ENCODE measurements around the gene CAPN3. TPM values are rescaled to one million over a fixed set of nuclear protein-coding genes. Genes with fewer than 3 reads are reported as not detected.

The CAPN3 gene
- total RNA-seq, 2 experiments from 2014 or later, result 1.5 to 1.6 TPM

DNA sequence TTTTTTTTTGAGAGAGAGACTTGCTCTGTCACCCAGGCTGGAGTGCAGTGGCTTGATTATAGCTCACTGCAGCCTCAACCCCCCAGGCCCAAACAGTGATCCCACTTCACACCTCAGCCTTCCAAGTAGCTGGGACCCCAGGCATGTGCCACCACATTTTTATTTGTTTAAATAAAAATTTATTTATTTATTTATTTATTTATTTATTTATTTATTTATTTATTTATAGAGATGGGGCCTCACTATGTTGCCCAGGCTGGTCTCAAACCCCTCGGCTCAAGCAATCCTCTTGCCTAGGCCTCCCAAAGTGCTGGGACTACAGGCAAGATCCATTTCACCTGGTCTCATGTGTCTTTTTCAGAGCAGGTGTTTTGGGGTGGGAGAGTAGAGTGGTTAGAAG is 15.5 kb downstream of the CAPN3 start:
- Histone ChIP-seq H3K4me2 (ENCODE audit: low read length) (no peak overlapping the region), H3K4me1 (ENCODE audit: insufficient read depth, low read length, poor library complexity, severe bottlenecking) (peaks cover 12% of the 10 kb centered on the region), H3K4me3 (ENCODE audit: low read depth, low read length, poor library complexity, severe bottlenecking) (no peak overlapping the region), H4K20me1 (ENCODE audit: insufficient read depth, low read length) (no peaks in the 10 kb centered on the region), H3K79me2 (ENCODE audit: insufficient read depth, low read depth, low read length) (no peaks in the 10 kb centered on the region), H3K9me3 (ENCODE audit: low read length) (peaks cover 14% of the 10 kb centered on the region; the same call in 1 of the 2 replicates), H3K36me3 (ENCODE audit: insufficient read depth, low read length) (no peaks in the 10 kb centered on the region), H3K9me2 (ENCODE audit: insufficient read depth, low read length) (no peaks in the 10 kb centered on the region), H2AFZ (ENCODE audit: low read length) (no peak overlapping the region), H3K27ac (ENCODE audit: low read depth, low read length, poor library complexity, severe bottlenecking) (no peak overlapping the region)
- ChIA-PET CTCF (ENCODE audit: unreplicated experiment) (no interaction called here), POLR2A (interaction anchor here (0.6 to 1.2 kb wide), 4 partner anchors 13 to 42 kb away, joined by 4 to 7 read pairs (median 4); no protein-coding TSS in a partner anchor)
- intact Hi-C loops (cut with micrococcal nuclease; ENCODE audit: unreplicated experiment), result no loop called here
- no peak for DNase-seq (ENCODE audit: low spot score)
- TF ChIP-seq, protein P1, sequence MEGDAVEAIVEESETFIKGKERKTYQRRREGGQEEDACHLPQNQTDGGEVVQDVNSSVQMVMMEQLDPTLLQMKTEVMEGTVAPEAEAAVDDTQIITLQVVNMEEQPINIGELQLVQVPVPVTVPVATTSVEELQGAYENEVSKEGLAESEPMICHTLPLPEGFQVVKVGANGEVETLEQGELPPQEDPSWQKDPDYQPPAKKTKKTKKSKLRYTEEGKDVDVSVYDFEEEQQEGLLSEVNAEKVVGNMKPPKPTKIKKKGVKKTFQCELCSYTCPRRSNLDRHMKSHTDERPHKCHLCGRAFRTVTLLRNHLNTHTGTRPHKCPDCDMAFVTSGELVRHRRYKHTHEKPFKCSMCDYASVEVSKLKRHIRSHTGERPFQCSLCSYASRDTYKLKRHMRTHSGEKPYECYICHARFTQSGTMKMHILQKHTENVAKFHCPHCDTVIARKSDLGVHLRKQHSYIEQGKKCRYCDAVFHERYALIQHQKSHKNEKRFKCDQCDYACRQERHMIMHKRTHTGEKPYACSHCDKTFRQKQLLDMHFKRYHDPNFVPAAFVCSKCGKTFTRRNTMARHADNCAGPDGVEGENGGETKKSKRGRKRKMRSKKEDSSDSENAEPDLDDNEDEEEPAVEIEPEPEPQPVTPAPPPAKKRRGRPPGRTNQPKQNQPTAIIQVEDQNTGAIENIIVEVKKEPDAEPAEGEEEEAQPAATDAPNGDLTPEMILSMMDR (conservative IDR thresholded peaks at IDR 0.05; ENCODE audit: low read length), result no peak
- no peak for TF ChIP-seq EZH2phosphoT487 (IDR thresholded peaks at IDR 0.05; ENCODE audit: borderline replicate concordance, low read depth, low read length)
- no TSS peak for BruUV-seq (replicated peaks)

DNA sequence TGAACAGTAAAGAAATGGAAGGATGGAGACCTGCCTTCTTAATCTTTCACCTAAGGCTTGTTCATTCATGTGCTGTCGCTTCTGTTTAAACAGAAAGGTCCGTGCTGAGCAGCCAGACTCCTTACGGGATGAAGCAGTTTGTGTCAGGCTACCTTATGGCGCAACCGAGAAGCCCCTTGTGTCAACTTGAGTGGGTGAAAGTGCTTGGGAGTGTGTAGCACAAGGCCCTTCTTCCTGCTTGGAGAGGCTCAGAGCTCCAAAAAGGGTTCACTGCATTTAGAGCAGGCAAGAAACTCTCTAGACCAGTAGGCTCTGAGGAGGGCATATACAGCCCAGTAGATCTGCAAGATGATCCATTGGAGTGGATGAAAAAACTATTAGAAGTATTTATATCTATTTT is 16.0 kb downstream of the CAPN3 start:
- Histone ChIP-seq H3K9me2 (ENCODE audit: insufficient read depth, low read length) (no peaks in the 10 kb centered on the region), H3K4me2 (ENCODE audit: low read length) (no peak overlapping the region), H3K4me3 (ENCODE audit: low read depth, low read length, poor library complexity, severe bottlenecking) (no peak overlapping the region), H3K79me2 (ENCODE audit: insufficient read depth, low read depth, low read length) (no peaks in the 10 kb centered on the region), H4K20me1 (ENCODE audit: insufficient read depth, low read length) (no peaks in the 10 kb centered on the region), H3K27ac (ENCODE audit: low read depth, low read length, poor library complexity, severe bottlenecking) (no peak overlapping the region), H3K4me1 (ENCODE audit: insufficient read depth, low read length, poor library complexity, severe bottlenecking) (peaks cover 8% of the 10 kb centered on the region), H3K36me3 (ENCODE audit: insufficient read depth, low read length) (no peaks in the 10 kb centered on the region), H2AFZ (ENCODE audit: low read length) (no peak overlapping the region), H3K9me3 (ENCODE audit: low read length) (peaks cover 14% of the 10 kb centered on the region; the same call in 1 of the 2 replicates)
- no peak for DNase-seq (ENCODE audit: low spot score)
- intact Hi-C loops (cut with micrococcal nuclease; ENCODE audit: unreplicated experiment), result no loop called here
- ChIA-PET CTCF (ENCODE audit: unreplicated experiment) (no interaction called here), POLR2A (no interaction called here)
- no peak for TF ChIP-seq EZH2phosphoT487 (IDR thresholded peaks at IDR 0.05; ENCODE audit: borderline replicate concordance, low read depth, low read length)
- TF ChIP-seq, protein P1 (conservative IDR thresholded peaks at IDR 0.05; ENCODE audit: low read length), result no peak
- BruUV-seq (replicated peaks), result no TSS peak

DNA sequence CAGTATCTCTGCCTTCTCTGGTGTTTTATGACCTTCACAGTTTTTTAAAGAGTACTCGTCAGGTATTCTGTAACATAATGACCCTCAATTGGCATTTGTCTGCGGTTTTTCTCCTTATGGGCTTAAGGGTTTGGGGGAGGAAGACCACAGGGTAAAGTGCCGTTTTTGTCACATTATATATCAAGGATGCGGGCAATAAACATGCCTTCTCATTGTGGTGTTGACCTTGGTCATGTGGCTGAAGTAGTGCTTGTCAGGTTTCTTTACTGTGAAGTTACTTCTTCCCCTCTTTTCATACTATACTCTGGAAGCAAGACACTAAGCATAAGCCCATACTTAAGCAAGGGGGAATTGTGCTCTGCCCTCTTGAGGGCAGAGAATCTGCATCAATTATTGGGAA is 16.6 kb downstream of the CAPN3 start:
- no TSS peak for BruUV-seq (replicated peaks)
- POLR2A ChIA-PET, result interaction anchor here (0.8 kb wide), 1 partner anchor 8 kb away, joined by 3 read pairs; no protein-coding TSS in a partner anchor
- no peaks in the 10 kb centered on the region for H3K36me3 ChIP-seq (ENCODE audit: insufficient read depth, low read length)
- peaks cover 14% of the 10 kb centered on the region; the same call in 1 of the 2 replicates for H3K9me3 ChIP-seq (ENCODE audit: low read length)
- CTCF ChIA-PET (ENCODE audit: unreplicated experiment), result no interaction called here
- H3K27ac ChIP-seq (ENCODE audit: low read depth, low read length, poor library complexity, severe bottlenecking), result no peak overlapping the region
- H3K4me1 ChIP-seq (ENCODE audit: insufficient read depth, low read length, poor library complexity, severe bottlenecking), result peaks cover under 1% of the 10 kb centered on the region
- H3K4me3 ChIP-seq (ENCODE audit: low read depth, low read length, poor library complexity, severe bottlenecking), result no peak overlapping the region
- intact Hi-C loops (cut with micrococcal nuclease; ENCODE audit: unreplicated experiment), result no loop called here
- H3K9me2 ChIP-seq (ENCODE audit: insufficient read depth, low read length), result no peaks in the 10 kb centered on the region
- H4K20me1 ChIP-seq (ENCODE audit: insufficient read depth, low read length), result no peaks in the 10 kb centered on the region
- H2AFZ ChIP-seq (ENCODE audit: low read length), result no peak overlapping the region
- TF ChIP-seq EZH2phosphoT487 (IDR thresholded peaks at IDR 0.05; ENCODE audit: borderline replicate concordance, low read depth, low read length), result no peak
- TF ChIP-seq, protein P1 (conservative IDR thresholded peaks at IDR 0.05; ENCODE audit: low read length), result no peak
- H3K79me2 ChIP-seq (ENCODE audit: insufficient read depth, low read depth, low read length), result no peaks in the 10 kb centered on the region
- no peak overlapping the region for H3K4me2 ChIP-seq (ENCODE audit: low read length)
- DNase-seq (ENCODE audit: low spot score), result no peak
